Measurements from ENCODE around the gene ARMH4.

The ARMH4 gene

GRCh38 chr14:58152014-58152857 lies at the start of gene ARMH4:
Gene ARMH4, minus strand, starts transcription at chr14:58152213. Its CDS starts 12,855 bp downstream, at chr14:58139358.
- DNase-seq (ENCODE audit: low read depth in 4 of 4, low spot score in 1 of 4), result peak in 3 of 4 experiments; percentile 25 to 60 (median 55)

GRCh38 chr14:58200846-58201245 lies 48.8 kb upstream of the ARMH4 start:
- DNase-seq (ENCODE audit: low read depth in 4 of 4, low spot score in 1 of 4), result no peak

GRCh38 chr14:58200480-58200841 lies 48.4 kb upstream of the ARMH4 start:
- DNase-seq (ENCODE audit: low read depth in 4 of 4, low spot score in 1 of 4), result peak in 1 of 4 experiments; percentile 1

- peak; percentile 64 to 86 (median 78) for DNase-seq (ENCODE audit: low read depth in 4 of 4, low spot score in 1 of 4)
Measured at GRCh38 chr14:58199726-58200479, 47.9 kb upstream of the ARMH4 start, which contains the start of gene ACTR10. Gene ACTR10, plus strand, starts transcription at chr14:58200149. Its CDS starts 69 bp downstream, at chr14:58200218.

GRCh38 chr14:58198086-58198485 lies 46.1 kb upstream of the ARMH4 start:
- DNase-seq (ENCODE audit: low read depth in 4 of 4, low spot score in 1 of 4), result no peak

GRCh38 chr14:58196198-58196597 lies 44.2 kb upstream of the ARMH4 start:
- no peak for DNase-seq (ENCODE audit: low read depth in 4 of 4, low spot score in 1 of 4)

GRCh38 chr14:58193542-58193941 lies 41.5 kb upstream of the ARMH4 start:
- DNase-seq (ENCODE audit: low read depth in 4 of 4, low spot score in 1 of 4), result no peak

- DNase-seq (ENCODE audit: low read depth in 4 of 4, low spot score in 1 of 4), result no peak
Measured at GRCh38 chr14:58191763-58192601, 40.0 kb upstream of the ARMH4 start.

GRCh38 chr14:58189176-58189575 lies 37.2 kb upstream of the ARMH4 start:
- no peak for DNase-seq (ENCODE audit: low read depth in 4 of 4, low spot score in 1 of 4)

GRCh38 chr14:58177125-58177524 lies 25.1 kb upstream of the ARMH4 start:
- DNase-seq (ENCODE audit: low read depth in 4 of 4, low spot score in 1 of 4), result no peak

GRCh38 chr14:58171090-58171489 lies 19.1 kb upstream of the ARMH4 start:
- peak in 2 of 4 experiments; percentile 34 to 43 for DNase-seq (ENCODE audit: low read depth in 4 of 4, low spot score in 1 of 4)

GRCh38 chr14:58167891-58168290 lies 15.9 kb upstream of the ARMH4 start:
- DNase-seq (ENCODE audit: low read depth in 4 of 4, low spot score in 1 of 4), result no peak

- no peak for DNase-seq (ENCODE audit: low read depth in 4 of 4, low spot score in 1 of 4)
Measured at GRCh38 chr14:58167057-58167456, 15.0 kb upstream of the ARMH4 start.

GRCh38 chr14:58166005-58166983 lies 14.3 kb upstream of the ARMH4 start:
- peak; percentile 66 to 73 (median 70) for DNase-seq (ENCODE audit: low read depth in 4 of 4, low spot score in 1 of 4)

- no peak for DNase-seq (ENCODE audit: low read depth in 4 of 4, low spot score in 1 of 4)
Measured at GRCh38 chr14:58160561-58160960, 8.5 kb upstream of the ARMH4 start.

GRCh38 chr14:58151133-58152013 lies 640 bp downstream of the ARMH4 start:
- no peak for DNase-seq (ENCODE audit: low read depth in 4 of 4, low spot score in 1 of 4)

GRCh38 chr14:58150243-58150805 lies 1.7 kb downstream of the ARMH4 start:
- no peak for DNase-seq (ENCODE audit: low read depth in 4 of 4, low spot score in 1 of 4)

- DNase-seq (ENCODE audit: low read depth in 4 of 4, low spot score in 1 of 4), result no peak
Measured at GRCh38 chr14:58149196-58149595, 2.8 kb downstream of the ARMH4 start.

GRCh38 chr14:58146399-58146798 lies 5.6 kb downstream of the ARMH4 start:
- no peak for DNase-seq (ENCODE audit: low read depth in 4 of 4, low spot score in 1 of 4)
